ENCODE results near the gene LLGL2. TPM values are rescaled to one million over a fixed set of nuclear protein-coding genes. Genes with fewer than 3 reads are reported as not detected.

LLGL2 gene
- total RNA-seq, 1 donor from 2014 or later: 3.3 TPM

DNA sequence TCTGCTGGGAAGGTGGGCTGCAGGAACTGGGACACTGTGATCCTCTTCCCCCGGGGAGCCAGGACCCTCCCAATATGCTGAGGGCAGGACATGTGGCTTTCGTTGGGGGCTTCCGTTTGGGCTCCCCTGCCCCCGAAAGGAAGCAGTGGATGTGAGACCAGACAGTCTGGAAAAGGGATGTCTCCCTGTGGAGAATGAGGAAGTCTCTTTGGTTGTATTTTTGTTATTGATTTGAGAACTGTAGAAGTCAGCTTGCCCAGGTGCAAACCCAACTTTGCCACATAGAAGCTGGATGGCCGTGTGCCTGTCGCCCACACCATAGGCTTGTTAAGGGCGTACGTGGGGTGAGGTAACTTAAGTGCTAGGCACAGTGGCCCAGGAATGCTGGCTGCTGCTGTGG, 18.8 kb downstream of the LLGL2 start:
- Mint-ChIP-seq H3K27ac (ENCODE audit: unreplicated experiment) (no peak overlapping the region), H3K27me3 (ENCODE audit: unreplicated experiment) (peaks cover 10% of the 10 kb centered on the region), H3K4me1 (ENCODE audit: unreplicated experiment) (peaks cover 2% of the 10 kb centered on the region), H3K36me3 (ENCODE audit: unreplicated experiment) (no peaks in the 10 kb centered on the region), H3K9me3 (ENCODE audit: unreplicated experiment) (no peaks in the 10 kb centered on the region), H3K4me3 (ENCODE audit: unreplicated experiment) (no peak overlapping the region)
- DNase-seq (ENCODE audit: extremely low spot score, unreplicated experiment): no peak
- TF ChIP-seq, protein P1, sequence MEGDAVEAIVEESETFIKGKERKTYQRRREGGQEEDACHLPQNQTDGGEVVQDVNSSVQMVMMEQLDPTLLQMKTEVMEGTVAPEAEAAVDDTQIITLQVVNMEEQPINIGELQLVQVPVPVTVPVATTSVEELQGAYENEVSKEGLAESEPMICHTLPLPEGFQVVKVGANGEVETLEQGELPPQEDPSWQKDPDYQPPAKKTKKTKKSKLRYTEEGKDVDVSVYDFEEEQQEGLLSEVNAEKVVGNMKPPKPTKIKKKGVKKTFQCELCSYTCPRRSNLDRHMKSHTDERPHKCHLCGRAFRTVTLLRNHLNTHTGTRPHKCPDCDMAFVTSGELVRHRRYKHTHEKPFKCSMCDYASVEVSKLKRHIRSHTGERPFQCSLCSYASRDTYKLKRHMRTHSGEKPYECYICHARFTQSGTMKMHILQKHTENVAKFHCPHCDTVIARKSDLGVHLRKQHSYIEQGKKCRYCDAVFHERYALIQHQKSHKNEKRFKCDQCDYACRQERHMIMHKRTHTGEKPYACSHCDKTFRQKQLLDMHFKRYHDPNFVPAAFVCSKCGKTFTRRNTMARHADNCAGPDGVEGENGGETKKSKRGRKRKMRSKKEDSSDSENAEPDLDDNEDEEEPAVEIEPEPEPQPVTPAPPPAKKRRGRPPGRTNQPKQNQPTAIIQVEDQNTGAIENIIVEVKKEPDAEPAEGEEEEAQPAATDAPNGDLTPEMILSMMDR (IDR thresholded peaks at IDR 0.05): no peak

DNA sequence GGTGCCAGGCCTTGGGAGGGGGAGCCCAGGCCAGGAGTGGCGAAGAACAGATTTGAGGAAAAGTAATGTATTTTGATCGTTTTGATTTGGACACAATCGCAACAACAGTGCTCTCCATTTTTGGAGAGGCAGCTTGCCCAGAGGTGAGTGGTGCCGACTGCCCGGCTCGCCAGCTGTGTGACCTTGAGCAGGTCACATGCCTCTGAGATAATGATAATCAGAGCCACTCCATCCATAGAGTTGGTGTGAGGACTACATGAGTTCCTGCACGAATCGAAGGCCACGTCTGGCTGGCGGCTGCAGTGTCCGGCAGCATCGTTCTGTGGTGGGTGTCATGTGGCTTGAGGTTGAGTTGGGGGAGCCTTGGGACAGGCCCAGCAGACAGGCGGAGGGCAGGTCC, 20.7 kb downstream of the LLGL2 start:
- TF ChIP-seq, protein P1 (IDR thresholded peaks at IDR 0.05): no peak
- H3K4me1 Mint-ChIP-seq (ENCODE audit: unreplicated experiment): peaks cover 6% of the 10 kb centered on the region
- H3K9me3 Mint-ChIP-seq (ENCODE audit: unreplicated experiment): no peaks in the 10 kb centered on the region
- no peak overlapping the region for H3K4me3 Mint-ChIP-seq (ENCODE audit: unreplicated experiment)
- H3K27ac Mint-ChIP-seq (ENCODE audit: unreplicated experiment): no peak overlapping the region
- H3K27me3 Mint-ChIP-seq (ENCODE audit: unreplicated experiment): peaks cover 10% of the 10 kb centered on the region
- DNase-seq (ENCODE audit: extremely low spot score, unreplicated experiment): no peak
- H3K36me3 Mint-ChIP-seq (ENCODE audit: unreplicated experiment): no peaks in the 10 kb centered on the region

DNA sequence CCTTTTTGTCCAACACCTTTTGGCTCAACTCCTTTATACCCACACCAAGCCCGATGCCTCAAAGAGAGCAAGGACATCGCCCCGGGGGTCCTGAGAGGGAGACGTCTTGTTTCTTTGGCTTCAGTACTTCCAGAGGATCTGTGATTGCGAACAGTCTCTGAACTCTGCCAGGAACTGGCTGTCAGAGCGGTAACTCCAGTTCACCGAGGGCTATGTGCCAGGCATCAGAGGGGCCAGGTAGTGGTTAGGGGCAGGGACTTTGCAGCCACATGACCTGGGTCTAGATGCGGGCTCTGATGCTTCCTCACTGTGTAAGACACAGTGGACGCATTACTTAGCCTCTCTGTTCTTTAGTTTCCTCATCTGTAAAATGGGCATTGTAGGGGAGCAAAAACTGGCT, 21.6 kb downstream of the LLGL2 start:
- no peak overlapping the region for H3K27ac Mint-ChIP-seq (ENCODE audit: unreplicated experiment)

DNA sequence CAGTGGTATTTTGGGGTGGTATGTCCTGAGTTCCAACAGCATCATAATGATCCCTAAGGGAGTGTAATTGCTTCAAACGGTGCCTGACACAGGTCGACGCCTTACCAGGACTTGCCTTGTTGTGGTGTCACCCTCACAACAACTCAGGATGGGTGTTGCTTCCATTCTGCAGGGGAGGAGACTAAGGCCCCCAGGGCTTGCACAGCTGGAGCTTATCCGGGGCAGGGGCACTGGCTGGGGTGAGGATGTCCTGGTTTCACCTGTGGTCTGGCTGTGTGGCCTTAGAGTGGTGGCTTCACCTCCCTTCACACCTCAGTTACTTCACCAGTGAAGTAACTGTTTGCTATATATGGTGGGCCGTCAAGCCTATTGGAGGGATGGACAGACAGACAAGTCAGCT, 23.3 kb downstream of the LLGL2 start:
- no peak overlapping the region for H3K27ac Mint-ChIP-seq (ENCODE audit: unreplicated experiment)
- peaks cover 18% of the 10 kb centered on the region for H3K4me1 Mint-ChIP-seq (ENCODE audit: unreplicated experiment)
- TF ChIP-seq, protein P1 (IDR thresholded peaks at IDR 0.05): no peak
- H3K36me3 Mint-ChIP-seq (ENCODE audit: unreplicated experiment): no peaks in the 10 kb centered on the region
- peaks cover 5% of the 10 kb centered on the region for H3K27me3 Mint-ChIP-seq (ENCODE audit: unreplicated experiment)
- no peaks in the 10 kb centered on the region for H3K9me3 Mint-ChIP-seq (ENCODE audit: unreplicated experiment)
- H3K4me3 Mint-ChIP-seq (ENCODE audit: unreplicated experiment): no peak overlapping the region
- DNase-seq (ENCODE audit: extremely low spot score, unreplicated experiment): no peak

More for the DNA sequence above, 21.6 kb downstream of the LLGL2 start:
- H3K36me3 Mint-ChIP-seq (ENCODE audit: unreplicated experiment): no peaks in the 10 kb centered on the region
- peaks cover 6% of the 10 kb centered on the region for H3K4me1 Mint-ChIP-seq (ENCODE audit: unreplicated experiment)
- TF ChIP-seq, protein P1 (IDR thresholded peaks at IDR 0.05): no peak
- H3K9me3 Mint-ChIP-seq (ENCODE audit: unreplicated experiment): no peaks in the 10 kb centered on the region
- peaks cover 7% of the 10 kb centered on the region for H3K27me3 Mint-ChIP-seq (ENCODE audit: unreplicated experiment)
- no peak for DNase-seq (ENCODE audit: extremely low spot score, unreplicated experiment)
- no peak overlapping the region for H3K4me3 Mint-ChIP-seq (ENCODE audit: unreplicated experiment)

DNA sequence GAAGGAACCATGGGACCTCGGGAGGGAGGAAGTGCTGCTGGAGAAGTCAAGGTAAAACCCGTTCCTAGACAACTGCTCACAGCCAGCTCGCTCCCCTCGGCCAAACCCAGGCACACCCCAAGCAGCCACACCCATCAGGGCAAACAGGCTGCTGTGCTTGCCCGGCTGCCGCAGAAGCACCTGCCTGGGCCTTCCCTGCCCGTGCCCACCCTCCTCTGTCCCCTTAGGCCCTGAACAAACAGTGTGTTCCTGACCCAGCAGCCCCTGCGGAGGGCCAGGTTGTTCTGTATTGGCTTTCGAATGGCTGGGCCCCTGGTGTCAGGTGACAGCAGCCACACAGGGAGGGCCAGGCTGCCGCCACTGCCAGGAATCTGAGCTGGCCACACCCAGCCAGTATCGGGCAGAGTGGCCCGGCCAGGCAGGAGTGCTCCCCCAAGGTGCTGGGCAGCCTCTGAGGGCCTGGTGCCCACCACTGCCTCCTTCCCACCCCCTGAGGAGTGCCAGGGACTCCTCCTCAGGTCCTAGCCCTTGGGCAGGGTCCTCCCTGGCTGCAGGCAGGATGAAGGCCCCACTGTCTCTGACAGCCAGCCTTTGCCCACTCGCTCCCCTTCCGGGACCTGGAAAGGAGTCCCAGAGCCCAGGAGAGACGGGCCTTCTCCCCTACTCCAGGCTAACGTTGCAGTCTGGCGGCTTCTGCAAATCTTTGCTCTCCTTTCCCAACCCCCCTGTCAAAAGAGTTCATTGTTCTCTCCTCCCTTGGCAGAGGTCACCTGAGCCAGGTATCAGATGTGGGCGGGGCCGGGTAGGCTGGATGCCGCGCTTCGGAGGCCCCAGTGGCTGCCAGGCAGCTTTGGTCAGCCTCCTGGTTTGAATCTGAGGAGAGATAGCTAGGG, 24.0 kb downstream of the LLGL2 start:
- TF ChIP-seq, protein P1 (IDR thresholded peaks at IDR 0.05): no peak
- Mint-ChIP-seq H3K36me3 (ENCODE audit: unreplicated experiment) (no peaks in the 10 kb centered on the region), H3K27me3 (ENCODE audit: unreplicated experiment) (peaks cover 5% of the 10 kb centered on the region), H3K27ac (ENCODE audit: unreplicated experiment) (no peak overlapping the region), H3K4me1 (ENCODE audit: unreplicated experiment) (peaks cover 18% of the 10 kb centered on the region), H3K4me3 (ENCODE audit: unreplicated experiment) (no peak overlapping the region), H3K9me3 (ENCODE audit: unreplicated experiment) (no peaks in the 10 kb centered on the region)
- no peak for DNase-seq (ENCODE audit: extremely low spot score, unreplicated experiment)
